ENCODE measurements around the gene IGIP. TPM values are rescaled to one million over a fixed set of nuclear protein-coding genes. Genes with fewer than 3 reads are reported as not detected.

The IGIP gene
- polyA plus RNA-seq, 1 donor (not counting 4 experiments of a cell fraction or from before 2014, with no cell fraction given), result 1.5 TPM

GRCh38 chr5:140083650-140084049, 42.1 kb upstream of the IGIP start:
- Histone ChIP-seq H4K20me1 (ENCODE audit: control insufficient read depth, extremely low read depth, insufficient read depth, low read length) (no peaks in the 10 kb centered on the region), H3K9ac (ENCODE audit: control insufficient read depth, extremely low read depth, insufficient read depth, low read length) (no peak overlapping the region), H2AFZ (ENCODE audit: control insufficient read depth, low read length) (no peak overlapping the region), H3K4me2 (ENCODE audit: control insufficient read depth, extremely low read depth, insufficient read depth, low read depth, low read length) (no peak overlapping the region), H3K9me1 (ENCODE audit: control insufficient read depth, extremely low read depth, insufficient read depth, low read length) (no peaks in the 10 kb centered on the region), H3K36me3 (ENCODE audit: control insufficient read depth in 2 of 2, extremely low read depth in 1 of 2, insufficient read depth in 2 of 2, low read length in 2 of 2) (no peaks in the 10 kb centered on the region), H3K4me3 (ENCODE audit: control insufficient read depth in 2 of 3, extremely low read depth in 1 of 3, insufficient read depth in 2 of 3, low read depth in 1 of 3, low read length in 3 of 3) (no peak overlapping the region), H3K27me3 (ENCODE audit: control insufficient read depth, extremely low read depth, insufficient read depth, low read length) (peaks cover 18% of the 10 kb centered on the region), H3K9me3 (ENCODE audit: control insufficient read depth, low read depth, low read length) (no peaks in the 10 kb centered on the region), H3K27ac (ENCODE audit: control insufficient read depth, insufficient read depth, low read length) (no peak overlapping the region), H3K79me2 (ENCODE audit: control insufficient read depth, insufficient read depth, low read length) (no peaks in the 10 kb centered on the region), H3K4me1 (ENCODE audit: control insufficient read depth, extremely low read depth, insufficient read depth, low read length) (no peaks in the 10 kb centered on the region)
- no peak for DNase-seq (ENCODE audit: low read depth, low spot score)
- TF ChIP-seq CTCF (optimal IDR thresholded peaks at IDR 0.05 in 1 of 3, IDR thresholded peaks at IDR 0.05 in 1 of 3, conservative IDR thresholded peaks at IDR 0.05 in 1 of 3; ENCODE audit: extremely low read depth in 1 of 3, insufficient read depth in 2 of 3, low read length in 3 of 3) (no peak), EZH2 (IDR thresholded peaks at IDR 0.05; ENCODE audit: low read length) (no peak)
- no peak for FAIRE-seq
- dilution Hi-C loops (cut with MboI; ENCODE audit: extremely low pct_ligation_motif_present, low sequenced_read_pairs), result no loop called here

GRCh38 chr5:140084541-140084940, 41.2 kb upstream of the IGIP start:
- no peak overlapping the region for H2AFZ ChIP-seq (ENCODE audit: control insufficient read depth, low read length)
- no peaks in the 10 kb centered on the region for H3K79me2 ChIP-seq (ENCODE audit: control insufficient read depth, insufficient read depth, low read length)
- no peak overlapping the region for H3K9ac ChIP-seq (ENCODE audit: control insufficient read depth, extremely low read depth, insufficient read depth, low read length)
- dilution Hi-C loops (cut with MboI; ENCODE audit: extremely low pct_ligation_motif_present, low sequenced_read_pairs), result no loop called here
- no peaks in the 10 kb centered on the region for H3K9me1 ChIP-seq (ENCODE audit: control insufficient read depth, extremely low read depth, insufficient read depth, low read length)
- no peak overlapping the region for H3K4me2 ChIP-seq (ENCODE audit: control insufficient read depth, extremely low read depth, insufficient read depth, low read depth, low read length)
- no peaks in the 10 kb centered on the region for H3K36me3 ChIP-seq (ENCODE audit: control insufficient read depth in 2 of 2, extremely low read depth in 1 of 2, insufficient read depth in 2 of 2, low read length in 2 of 2)
- H3K4me3 ChIP-seq (ENCODE audit: control insufficient read depth in 2 of 3, extremely low read depth in 1 of 3, insufficient read depth in 2 of 3, low read depth in 1 of 3, low read length in 3 of 3), result no peak overlapping the region
- DNase-seq (ENCODE audit: low read depth, low spot score) (no peak), FAIRE-seq (no peak)
- TF ChIP-seq EZH2 (IDR thresholded peaks at IDR 0.05; ENCODE audit: low read length) (no peak), CTCF (optimal IDR thresholded peaks at IDR 0.05 in 1 of 3, IDR thresholded peaks at IDR 0.05 in 1 of 3, conservative IDR thresholded peaks at IDR 0.05 in 1 of 3; ENCODE audit: extremely low read depth in 1 of 3, insufficient read depth in 2 of 3, low read length in 3 of 3) (no peak)
- no peaks in the 10 kb centered on the region for H3K4me1 ChIP-seq (ENCODE audit: control insufficient read depth, extremely low read depth, insufficient read depth, low read length)
- no peaks in the 10 kb centered on the region for H4K20me1 ChIP-seq (ENCODE audit: control insufficient read depth, extremely low read depth, insufficient read depth, low read length)
- H3K9me3 ChIP-seq (ENCODE audit: control insufficient read depth, low read depth, low read length), result no peaks in the 10 kb centered on the region
- peaks cover 18% of the 10 kb centered on the region for H3K27me3 ChIP-seq (ENCODE audit: control insufficient read depth, extremely low read depth, insufficient read depth, low read length)
- no peak overlapping the region for H3K27ac ChIP-seq (ENCODE audit: control insufficient read depth, insufficient read depth, low read length)
